AG10803 (cell line): Measurements from ENCODE around the gene MGMT.

Experiments
- DNase-seq: peaks from one replicate; pipeline ENCODE4 v3.0.0; 2010; ENCODE audit warnings: low read depth
- H3K4me3 ChIP-seq: 2 replicates; pipeline ENCODE4 v1.5.1; 2011; ENCODE audit warnings: mild to moderate bottlenecking, low read length, control low read depth
- CTCF ChIP-seq: conservative IDR thresholded peaks from 2 replicates; pipeline ENCODE4 v1.5.1; 2011; ENCODE audit warnings: mild to moderate bottlenecking, low read length, control low read depth, inconsistent platforms

The MGMT gene

DNA sequence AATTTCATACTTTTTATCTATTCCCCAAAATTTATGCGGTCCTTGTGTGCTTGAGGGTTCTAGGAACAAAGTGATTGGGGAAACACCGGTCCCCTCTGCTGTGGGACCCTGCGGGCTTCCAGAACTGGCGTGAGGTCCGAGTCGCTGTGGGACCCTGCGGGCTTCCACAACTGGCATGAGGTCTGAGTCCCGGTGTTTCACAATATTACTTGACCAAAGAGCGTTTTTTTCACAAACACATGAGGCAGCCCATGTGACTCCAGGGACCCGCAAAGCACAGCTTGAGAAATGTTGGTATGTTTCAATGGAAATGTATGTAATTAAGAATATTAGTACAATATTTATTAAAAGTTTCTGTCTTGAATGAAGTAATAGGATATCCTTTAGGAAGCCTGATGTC is 212.2 kb downstream of the MGMT start:
- TF ChIP-seq CTCF, result no peak
- no peak for DNase-seq
- H3K4me3 ChIP-seq, result no peak overlapping the region

GRCh38 chr10:129680661-129681344 is 213.8 kb downstream of the MGMT start:
- DNase-seq, result no peak
- no peak for TF ChIP-seq CTCF
- H3K4me3 ChIP-seq, result no peak overlapping the region

DNA sequence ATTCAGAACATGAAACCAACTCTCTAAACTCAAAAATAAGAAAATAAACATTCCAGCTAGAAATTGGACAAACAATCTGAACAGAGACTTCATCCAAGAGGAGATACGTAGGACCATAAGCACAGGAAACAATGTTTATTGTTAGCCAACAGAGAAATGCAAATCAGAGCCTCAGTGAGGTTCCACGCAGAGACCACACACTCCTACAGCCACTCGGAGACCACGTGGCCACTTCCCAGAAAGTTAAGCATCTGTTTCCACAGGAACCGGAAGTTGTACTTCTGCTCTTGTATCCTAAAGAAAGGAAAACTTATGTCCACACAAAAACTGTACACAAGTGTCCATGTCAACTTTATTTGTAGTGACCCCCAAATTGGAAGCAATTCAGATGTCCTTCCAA is 214.8 kb downstream of the MGMT start:
- TF ChIP-seq CTCF, result no peak
- DNase-seq, result no peak
- H3K4me3 ChIP-seq, result no peak overlapping the region

DNA sequence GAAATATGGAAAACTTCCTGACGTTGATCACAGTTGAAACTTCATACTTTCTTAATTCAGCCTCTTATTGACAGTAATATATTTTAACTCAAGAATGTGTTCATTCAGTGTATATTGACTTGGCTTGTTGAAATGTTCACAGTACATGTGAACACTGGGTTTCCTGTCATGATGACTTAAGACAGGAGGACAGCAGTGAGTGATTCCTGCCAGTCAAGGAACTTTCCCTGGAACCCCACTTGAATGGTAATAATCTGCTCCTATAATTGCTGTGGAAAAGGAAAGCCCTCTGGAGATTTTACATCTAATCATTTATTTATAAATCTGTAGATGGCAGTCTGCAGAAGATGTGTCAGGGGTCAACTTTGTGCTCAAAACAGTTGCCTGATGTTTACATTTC is 216.5 kb downstream of the MGMT start:
- TF ChIP-seq CTCF, result no peak
- no peak for DNase-seq
- no peak overlapping the region for H3K4me3 ChIP-seq

GRCh38 chr10:129683920-129684319 is 216.9 kb downstream of the MGMT start:
- no peak for DNase-seq
- no peak for TF ChIP-seq CTCF
- H3K4me3 ChIP-seq, result no peak overlapping the region

- no peak for TF ChIP-seq CTCF
- DNase-seq, result no peak
- no peak overlapping the region for H3K4me3 ChIP-seq
These were observed 218.2 kb downstream of the MGMT start for GRCh38 chr10:129685271-129685670.

- TF ChIP-seq CTCF, result no peak
- DNase-seq, result peak; percentile 69
These were observed 222.6 kb downstream of the MGMT start for GRCh38 chr10:129689671-129690071.

More at GRCh38 chr10:129689671-129690071, 222.6 kb downstream of the MGMT start:
- H3K4me3 ChIP-seq, result no peak overlapping the region
